ENCODE results near the gene RAMAC.
"Not testable (repeated sequence)": the region's sequence is repeated elsewhere in the genome, so short reads cannot be mapped to it uniquely, and the experiment has no call there.

The RAMAC gene

DNA sequence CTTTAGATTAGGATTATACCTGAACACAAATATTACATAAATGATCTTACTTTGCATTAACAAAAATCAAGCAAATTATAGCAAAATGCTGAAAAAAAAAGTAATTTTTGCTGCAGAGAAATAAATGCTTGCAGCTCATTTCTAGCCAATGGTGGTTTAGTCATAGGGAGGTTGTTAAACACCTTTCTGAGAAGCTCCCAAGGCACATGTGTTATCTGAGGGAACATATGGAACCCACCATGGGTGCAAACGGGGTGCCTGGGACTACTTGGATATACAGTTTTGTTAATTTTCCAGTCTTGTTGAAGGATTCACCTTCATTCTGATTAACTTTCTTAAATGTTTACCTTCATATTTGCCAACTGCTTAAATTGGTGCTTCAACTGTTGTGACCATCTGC is 8.9 kb upstream of the RAMAC start:
- H3K4me3 ChIP-seq (ENCODE audit: low read length): no peak overlapping the region
- no peak for TF ChIP-seq ZNF274 (IDR thresholded peaks at IDR 0.05; ENCODE audit: low read depth, low read length)

- H3K4me3 ChIP-seq (ENCODE audit: low read length): no peak overlapping the region
- TF ChIP-seq ZNF274 (IDR thresholded peaks at IDR 0.05; ENCODE audit: low read depth, low read length): no peak
Measured at GRCh38 chr15:82978438-82978837, 7.6 kb upstream of the RAMAC start.

DNA sequence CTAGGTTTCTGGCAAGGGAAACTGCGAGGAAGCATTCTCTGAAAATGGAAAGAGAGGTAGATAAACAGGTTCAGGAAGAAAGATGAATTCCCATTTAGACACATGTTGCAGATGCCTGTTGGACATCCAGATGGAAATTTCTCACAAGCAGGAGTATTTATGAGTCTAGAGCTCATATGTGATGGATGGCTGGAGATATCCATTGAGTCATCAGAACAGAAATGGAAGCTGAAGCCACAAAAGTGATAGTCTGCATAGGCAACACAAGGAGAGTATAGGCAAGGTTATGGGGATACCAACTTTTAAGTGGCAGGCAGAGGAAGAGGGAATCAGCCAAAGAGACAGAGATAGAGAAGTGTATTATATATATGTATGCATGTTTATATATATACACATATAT is 6.3 kb upstream of the RAMAC start:
- TF ChIP-seq ZNF274 (IDR thresholded peaks at IDR 0.05; ENCODE audit: low read depth, low read length): no peak
- no peak overlapping the region for H3K4me3 ChIP-seq (ENCODE audit: low read length)

- H3K4me3 ChIP-seq (ENCODE audit: low read length): no peak overlapping the region
- TF ChIP-seq ZNF274 (IDR thresholded peaks at IDR 0.05; ENCODE audit: low read depth, low read length): no peak
Measured at GRCh38 chr15:82980981-82981380, 5.0 kb upstream of the RAMAC start.

- no peak for TF ChIP-seq ZNF274 (IDR thresholded peaks at IDR 0.05; ENCODE audit: low read depth, low read length)
- H3K4me3 ChIP-seq (ENCODE audit: low read length): peak overlapping the region; percentile 94
Measured at GRCh38 chr15:82986442-82986780, 401 bp downstream of the RAMAC start.

DNA sequence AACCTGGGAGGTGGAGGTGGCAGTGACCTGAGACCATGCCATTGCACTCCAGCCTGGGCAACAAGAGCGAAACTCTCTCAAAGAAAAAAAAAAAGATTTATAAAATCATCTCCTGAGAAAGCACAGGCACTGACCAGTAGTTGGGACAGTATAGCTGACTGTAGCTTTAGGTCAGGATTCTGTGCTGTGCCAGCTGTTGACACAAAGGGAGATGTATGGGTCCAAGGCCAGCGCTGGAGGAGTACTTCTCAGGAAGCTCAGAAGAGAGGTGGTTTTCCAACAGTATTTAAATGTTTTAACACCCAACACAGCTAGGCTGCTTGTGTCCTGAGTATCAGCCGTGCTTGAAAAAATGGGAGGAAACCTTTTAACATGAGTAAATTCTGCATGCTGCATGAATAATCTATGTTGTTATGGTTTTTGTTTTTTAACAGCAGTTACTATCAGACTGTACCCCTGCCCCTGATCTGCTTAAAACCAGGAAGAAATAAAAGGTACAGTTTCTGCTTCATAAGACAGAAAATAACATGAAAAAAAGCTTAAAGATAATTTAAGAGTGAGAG is 6.5 kb downstream of the RAMAC start:
- no peak overlapping the region for H3K4me3 ChIP-seq (ENCODE audit: low read length)
- TF ChIP-seq ZNF274 (IDR thresholded peaks at IDR 0.05; ENCODE audit: low read depth, low read length): no peak

- H3K4me3 ChIP-seq (ENCODE audit: low read length): no peak overlapping the region
- no peak for TF ChIP-seq ZNF274 (IDR thresholded peaks at IDR 0.05; ENCODE audit: low read depth, low read length)
Measured at GRCh38 chr15:82993144-82993543, 7.1 kb downstream of the RAMAC start.

GRCh38 chr15:82995076-82995475 is 9.1 kb downstream of the RAMAC start:
- no peak overlapping the region for H3K4me3 ChIP-seq (ENCODE audit: low read length)

DNA sequence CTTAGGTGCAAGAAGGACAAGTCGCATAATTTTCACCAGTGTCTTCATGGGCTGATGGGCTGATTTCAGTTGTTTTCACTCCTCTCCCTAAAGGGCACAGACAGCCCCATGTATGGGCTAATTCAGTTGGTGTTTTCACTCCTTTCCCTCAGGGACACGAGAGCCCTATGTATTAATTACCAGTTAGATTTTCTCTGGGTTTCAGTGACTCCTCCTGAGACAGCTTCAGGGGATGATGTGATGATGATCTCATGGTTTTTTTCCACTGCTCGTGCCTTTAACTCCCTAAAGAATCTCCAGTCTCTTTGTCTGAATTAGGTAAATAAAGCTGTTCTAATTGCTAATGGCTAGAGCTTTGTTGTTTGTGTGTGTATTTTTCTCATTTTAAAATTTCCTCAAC is 9.9 kb downstream of the RAMAC start:
- TF ChIP-seq ZNF274 (IDR thresholded peaks at IDR 0.05; ENCODE audit: low read depth, low read length): no peak
- H3K4me3 ChIP-seq (ENCODE audit: low read length): no peak overlapping the region

More at GRCh38 chr15:82995076-82995475, 9.1 kb downstream of the RAMAC start:
- no peak for TF ChIP-seq ZNF274 (IDR thresholded peaks at IDR 0.05; ENCODE audit: low read depth, low read length)

GRCh38 chr15:82999426-82999825 is 13.4 kb downstream of the RAMAC start:
- TF ChIP-seq ZNF274 (IDR thresholded peaks at IDR 0.05; ENCODE audit: low read depth, low read length): no peak
- no peak overlapping the region for H3K4me3 ChIP-seq (ENCODE audit: low read length)

DNA sequence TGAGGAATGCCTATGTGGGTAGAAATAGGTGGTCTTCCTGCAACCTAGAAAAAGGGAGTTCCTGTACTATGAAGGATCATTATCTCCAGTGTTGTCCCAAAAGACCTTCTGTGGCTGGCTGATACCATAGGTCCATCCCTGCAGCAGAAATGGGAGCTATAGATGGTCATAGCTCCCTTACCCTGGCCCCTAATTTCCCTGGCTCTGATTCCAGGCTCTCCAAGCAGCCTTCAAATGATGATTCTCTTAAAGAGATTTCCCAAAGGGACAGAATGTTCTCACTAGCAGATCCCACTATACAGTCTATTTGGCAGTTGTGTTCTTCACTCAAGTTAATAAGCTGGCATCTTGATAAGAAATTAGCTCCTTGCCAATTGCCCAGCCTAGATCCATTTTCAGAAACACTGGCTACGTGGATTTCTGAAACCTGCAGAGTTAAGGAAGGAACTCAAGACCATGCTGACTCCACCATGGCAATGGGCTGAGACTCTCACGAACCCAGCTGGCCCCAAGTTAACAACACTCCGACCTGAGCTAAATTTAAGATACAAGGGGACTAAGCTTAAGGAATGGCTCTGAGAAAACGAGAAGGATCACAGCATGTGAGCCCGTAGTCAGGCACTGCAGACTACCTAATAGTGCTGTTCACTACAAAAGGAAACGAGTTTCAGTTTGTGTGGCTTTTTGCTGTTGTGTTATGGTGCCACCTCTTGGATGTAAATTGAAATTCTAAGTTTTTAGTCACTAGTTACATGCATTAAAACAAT is 14.1 kb downstream of the RAMAC start:
- TF ChIP-seq ZNF274 (IDR thresholded peaks at IDR 0.05; ENCODE audit: low read depth, low read length): no peak
- H3K4me3 ChIP-seq (ENCODE audit: low read length): peak overlapping the region; percentile 59; the same call in 1 of the 2 replicates

- not testable (repeated sequence) for H3K4me3 ChIP-seq (ENCODE audit: low read length)
Measured at GRCh38 chr15:83000672-83001031, 14.6 kb downstream of the RAMAC start.

DNA sequence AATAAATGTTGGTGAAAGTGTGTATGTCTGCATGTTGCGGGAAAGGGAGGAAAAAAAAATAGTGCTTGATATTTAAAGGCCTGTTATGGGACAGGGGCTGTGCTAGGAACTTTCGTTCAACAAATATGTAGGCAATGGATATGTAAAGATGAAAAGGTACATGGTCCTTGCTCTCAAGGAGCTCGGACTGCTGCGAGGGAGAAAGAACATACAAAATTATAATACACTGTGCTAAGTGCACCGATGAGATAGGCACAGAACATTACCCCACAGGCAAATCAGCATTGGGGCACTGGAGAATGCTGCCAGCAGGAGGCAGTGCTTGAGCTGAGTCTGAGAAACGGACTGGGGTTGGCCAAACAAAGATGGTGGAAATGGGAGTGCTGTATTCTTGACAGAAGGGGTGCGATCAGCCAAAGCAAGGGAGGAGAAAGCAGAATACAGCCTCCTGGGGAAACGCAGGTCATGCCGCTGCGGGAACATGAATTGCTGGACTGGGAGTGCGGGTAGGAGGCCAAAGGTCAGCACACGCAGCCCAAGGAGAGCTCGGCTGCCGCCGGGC is 24.8 kb downstream of the RAMAC start:
- no peak for TF ChIP-seq ZNF274 (IDR thresholded peaks at IDR 0.05; ENCODE audit: low read depth, low read length)
- peak overlapping the region; percentile 82 for H3K4me3 ChIP-seq (ENCODE audit: low read length)

- TF ChIP-seq ZNF274 (IDR thresholded peaks at IDR 0.05; ENCODE audit: low read depth, low read length): no peak
- peak within 1 kb of the TSS; percentile 82 for H3K4me3 ChIP-seq (ENCODE audit: low read length)
Measured at GRCh38 chr15:83011271-83012075, 25.5 kb downstream of the RAMAC start, which contains the start of gene C15orf40. Gene C15orf40, minus strand, starts transcription at chr15:83011639. Its CDS starts 32 bp downstream, at chr15:83011607.

- peak overlapping the region; percentile 50; the same call in 1 of the 2 replicates for H3K4me3 ChIP-seq (ENCODE audit: low read length)
- TF ChIP-seq ZNF274 (IDR thresholded peaks at IDR 0.05; ENCODE audit: low read depth, low read length): no peak
Measured at GRCh38 chr15:83012076-83012426, 26.0 kb downstream of the RAMAC start.
